Peyer's patch (tissue), 4 donors: ENCODE measurements around the gene ANO10. TPM values are rescaled to one million over a fixed set of nuclear protein-coding genes. Genes with fewer than 3 reads are reported as not detected.
"Not testable (repeated sequence)": the region's sequence is repeated elsewhere in the genome, so short reads cannot be mapped to it uniquely, and the experiment has no call there.

Experiments used
- DNase-seq, 3 donors: peaks; one replicate each; pipeline ENCODE4 v3.0.0-alpha.2; 2017 to 2019
- H3K27ac ChIP-seq, 4 donors: fragments of 200-600 bp; sonication (generic); one replicate each; pipeline ENCODE4 v1.5.1; 2016 to 2019
- H3K27me3 ChIP-seq, 2 donors: fragments of 200-600 bp; sonication (generic); one replicate each; pipeline ENCODE4 v1.5.1; 2019
- H3K36me3 ChIP-seq, 3 donors: fragments of 200-600 bp; sonication (generic); one replicate each; pipeline ENCODE4 v1.5.1; 2016 to 2019
- H3K4me1 ChIP-seq, 4 donors: fragments of 200-600 bp; sonication (generic); one replicate each; pipeline ENCODE4 v1.5.1; 2016 to 2019
- H3K4me3 ChIP-seq, 4 donors: fragments of 200-600 bp; sonication (generic); 1 replicate in 3 of 4; 2 replicates in 1 of 4; pipeline ENCODE4 v1.5.1; 2016 to 2019; ENCODE audit warnings: mild to moderate bottlenecking in 1 of 4
- H3K9me3 ChIP-seq, 4 donors: fragments of 200-600 bp; sonication (generic); one replicate each; pipeline ENCODE4 v1.5.1; 2016 to 2019; ENCODE audit warnings: mild to moderate bottlenecking in 1 of 4
- CTCF ChIP-seq, 6 experiments: fragments of 450-650 bp in 4 of 6; fragments of 200-600 bp in 2 of 6; sonication (generic) in 1 of 6; IDR thresholded peaks; one replicate each; pipeline ENCODE4 v1.5.1; 2017 to 2019; ENCODE audit warnings: antibody characterized with exemption in 6 of 6, mild to moderate bottlenecking in 3 of 6, moderate library complexity in 1 of 6
- POLR2A ChIP-seq, 2 donors: fragments of 450-650 bp; IDR thresholded peaks; one replicate each; pipeline ENCODE4 v1.5.1; 2017; ENCODE audit warnings: antibody characterized with exemption in 2 of 2, mild to moderate bottlenecking in 2 of 2, moderate library complexity in 2 of 2
- total RNA-seq, 4 donors: library from RNA; depleted of rRNA; stranded (reverse); fragments of >200 nt; gene quantifications; one replicate each; pipeline ENCODE4 v1.1.0, GENCODE V29; 2016

Gene ANO10
- total RNA-seq, 4 donors from 2014 or later: 33.8 to 110 (median 70.0) TPM

- Histone ChIP-seq H3K27me3 (no peaks in the 10 kb centered on the region), H3K27ac (no peak overlapping the region), H3K36me3 (no peaks in the 10 kb centered on the region), H3K4me1 (no peaks in the 10 kb centered on the region), H3K9me3 (no peaks in the 10 kb centered on the region), H3K4me3 (no peak overlapping the region)
- no peak for TF ChIP-seq POLR2A (IDR thresholded peaks at IDR 0.05)
- TF ChIP-seq CTCF (IDR thresholded peaks at IDR 0.05): peak in 5 of 6 experiments; percentile 36 to 65 (median 59)
- DNase-seq: no peak
Measured at GRCh38 chr3:43503067-43503728, 118.6 kb downstream of the ANO10 start.

GRCh38 chr3:43499256-43499655 lies 122.6 kb downstream of the ANO10 start:
- no peaks in the 10 kb centered on the region for H3K36me3 ChIP-seq

GRCh38 chr3:43497905-43498365 lies 123.9 kb downstream of the ANO10 start:
- no peaks in the 10 kb centered on the region for H3K36me3 ChIP-seq
- no peaks in the 10 kb centered on the region for H3K9me3 ChIP-seq
- TF ChIP-seq CTCF (IDR thresholded peaks at IDR 0.05) (no peak), POLR2A (IDR thresholded peaks at IDR 0.05) (no peak)
- H3K27me3 ChIP-seq: no peaks in the 10 kb centered on the region
- no peak overlapping the region for H3K4me3 ChIP-seq
- H3K27ac ChIP-seq: no peak overlapping the region
- DNase-seq: no peak
- no peaks in the 10 kb centered on the region for H3K4me1 ChIP-seq

More at GRCh38 chr3:43499256-43499655, 122.6 kb downstream of the ANO10 start:
- H3K27me3 ChIP-seq: no peaks in the 10 kb centered on the region
- no peak overlapping the region for H3K27ac ChIP-seq
- H3K4me1 ChIP-seq: no peaks in the 10 kb centered on the region
- no peak overlapping the region for H3K4me3 ChIP-seq
- no peak for TF ChIP-seq CTCF (IDR thresholded peaks at IDR 0.05)
- no peak for TF ChIP-seq POLR2A (IDR thresholded peaks at IDR 0.05)
- no peak for DNase-seq
- H3K9me3 ChIP-seq: no peaks in the 10 kb centered on the region

GRCh38 chr3:43497422-43497821 lies 124.4 kb downstream of the ANO10 start:
- Histone ChIP-seq H3K36me3 (no peaks in the 10 kb centered on the region), H3K9me3 (no peaks in the 10 kb centered on the region), H3K4me3 (no peak overlapping the region), H3K27me3 (no peaks in the 10 kb centered on the region), H3K27ac (no peak overlapping the region), H3K4me1 (no peaks in the 10 kb centered on the region)
- TF ChIP-seq POLR2A (IDR thresholded peaks at IDR 0.05): no peak
- no peak for TF ChIP-seq CTCF (IDR thresholded peaks at IDR 0.05)
- DNase-seq: no peak

GRCh38 chr3:43496740-43497375 lies 125.0 kb downstream of the ANO10 start:
- no peaks in the 10 kb centered on the region for H3K4me1 ChIP-seq
- DNase-seq: no peak
- no peak overlapping the region for H3K27ac ChIP-seq
- H3K4me3 ChIP-seq: no peak overlapping the region
- no peaks in the 10 kb centered on the region for H3K27me3 ChIP-seq
- TF ChIP-seq POLR2A (IDR thresholded peaks at IDR 0.05): no peak
- no peak for TF ChIP-seq CTCF (IDR thresholded peaks at IDR 0.05)
- H3K9me3 ChIP-seq: no peaks in the 10 kb centered on the region
- no peaks in the 10 kb centered on the region for H3K36me3 ChIP-seq

GRCh38 chr3:43492932-43493331 lies 128.9 kb downstream of the ANO10 start:
- H3K4me3 ChIP-seq, H3K4me1 ChIP-seq, H3K9me3 ChIP-seq, DNase-seq, H3K27ac ChIP-seq, H3K36me3 ChIP-seq, H3K27me3 ChIP-seq: not testable (repeated sequence)

- not testable (repeated sequence) for H3K9me3 ChIP-seq, H3K4me1 ChIP-seq, H3K4me3 ChIP-seq, H3K27me3 ChIP-seq, DNase-seq, H3K36me3 ChIP-seq, H3K27ac ChIP-seq
Measured at GRCh38 chr3:43491807-43492206, 130.0 kb downstream of the ANO10 start.
